ENCODE data around the gene TSPAN16.
A peak's percentile ranks its signal among the peaks of the same experiment; 100 is the strongest.
"Not testable (repeated sequence)": the region's sequence is repeated elsewhere in the genome, so short reads cannot be mapped to it uniquely, and the experiment has no call there.

The TSPAN16 gene

GRCh38 chr19:11346104-11346940 lies 50.4 kb downstream of the TSPAN16 start, which contains the start of the genes CCDC159 and TMEM205:
Gene CCDC159, plus strand, starts transcription at chr19:11346519. Its CDS starts 88 bp downstream, at chr19:11346607.
Gene TMEM205, minus strand, starts transcription at chr19:11346268. Its CDS starts 649 bp downstream, at chr19:11345619.
- DNase-seq (ENCODE audit: low spot score) = peak; percentile 100

- no peak for DNase-seq (ENCODE audit: low spot score)
These were observed 51.6 kb downstream of the TSPAN16 start for GRCh38 chr19:11347546-11348039.

DNA sequence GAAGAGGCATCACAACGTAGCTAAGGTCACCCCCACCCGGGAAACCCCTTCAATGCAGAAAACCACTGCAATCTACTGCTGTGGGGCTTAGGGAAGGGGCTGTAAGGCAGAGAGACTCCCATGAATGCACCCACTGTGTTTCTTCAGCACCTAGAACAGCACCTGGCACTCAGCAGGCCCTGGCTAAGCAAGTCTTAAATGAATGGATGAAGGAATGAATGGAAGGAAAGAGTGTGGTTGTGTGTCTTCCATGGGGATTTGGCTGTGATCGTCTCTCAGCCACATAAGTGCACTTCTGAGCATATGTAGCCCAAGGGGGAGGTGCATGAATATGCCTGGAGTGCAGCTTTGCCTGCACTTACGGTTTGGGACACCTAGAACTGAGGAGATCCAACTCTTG lies 53.2 kb downstream of the TSPAN16 start:
- no peak for DNase-seq (ENCODE audit: low spot score)

GRCh38 chr19:11354102-11354501 lies 58.1 kb downstream of the TSPAN16 start:
- not testable (repeated sequence) for DNase-seq (ENCODE audit: low spot score)

- DNase-seq (ENCODE audit: low spot score) = peak; percentile 82
These were observed 59.5 kb downstream of the TSPAN16 start, which contains the start of gene PLPPR2 for GRCh38 chr19:11355160-11356073. Gene PLPPR2, plus strand, starts transcription at chr19:11355432. Its CDS starts 2,242 bp downstream, at chr19:11357674.

- DNase-seq (ENCODE audit: low spot score) = no peak
These were observed 60.1 kb downstream of the TSPAN16 start for GRCh38 chr19:11356074-11356397.

DNA sequence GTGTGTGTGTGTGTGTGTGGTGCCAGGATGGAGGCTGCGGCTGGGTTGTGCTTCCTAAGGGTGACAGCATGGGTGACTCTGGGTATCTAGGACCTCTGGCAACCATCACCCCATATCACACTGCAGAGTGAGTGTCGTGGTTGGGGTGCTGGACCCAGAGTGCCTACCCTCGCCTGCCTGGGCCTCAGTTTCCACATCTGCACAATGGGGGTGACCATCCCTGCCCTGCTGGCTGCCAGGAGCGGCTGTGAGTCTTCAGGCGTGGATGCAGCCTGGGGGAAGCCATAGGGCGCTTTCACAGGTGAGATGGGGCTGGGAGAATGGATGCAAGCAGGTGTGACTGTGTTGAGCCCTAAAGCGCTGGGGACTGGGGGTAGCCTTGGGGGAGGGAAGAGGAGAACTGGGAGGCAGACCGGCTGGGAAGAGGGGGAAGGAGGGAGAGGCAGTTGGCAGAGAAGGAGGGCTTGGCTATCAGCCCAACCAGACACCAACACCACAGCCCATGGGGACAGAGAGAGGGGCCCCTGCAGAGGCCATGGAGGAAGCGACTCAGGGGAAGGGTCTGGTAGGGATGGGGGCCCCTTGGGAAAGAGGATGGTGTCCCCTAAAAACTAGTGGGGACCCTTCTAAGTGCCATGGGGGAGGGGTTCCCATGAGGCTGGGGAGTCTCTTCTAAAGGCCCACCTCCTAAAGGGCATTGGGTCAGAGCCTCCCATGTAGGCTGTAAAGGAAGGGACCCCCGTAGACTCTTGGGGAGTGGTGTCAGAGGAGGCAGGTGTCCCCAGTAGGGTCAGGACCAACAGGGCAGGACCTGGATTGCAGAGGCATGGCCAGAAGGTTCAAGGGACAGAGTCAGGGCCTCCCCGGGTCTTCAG lies 61.0 kb downstream of the TSPAN16 start:
- DNase-seq (ENCODE audit: low spot score) = no peak

- DNase-seq (ENCODE audit: low spot score) = no peak
These were observed 63.5 kb downstream of the TSPAN16 start for GRCh38 chr19:11359421-11359820.

DNA sequence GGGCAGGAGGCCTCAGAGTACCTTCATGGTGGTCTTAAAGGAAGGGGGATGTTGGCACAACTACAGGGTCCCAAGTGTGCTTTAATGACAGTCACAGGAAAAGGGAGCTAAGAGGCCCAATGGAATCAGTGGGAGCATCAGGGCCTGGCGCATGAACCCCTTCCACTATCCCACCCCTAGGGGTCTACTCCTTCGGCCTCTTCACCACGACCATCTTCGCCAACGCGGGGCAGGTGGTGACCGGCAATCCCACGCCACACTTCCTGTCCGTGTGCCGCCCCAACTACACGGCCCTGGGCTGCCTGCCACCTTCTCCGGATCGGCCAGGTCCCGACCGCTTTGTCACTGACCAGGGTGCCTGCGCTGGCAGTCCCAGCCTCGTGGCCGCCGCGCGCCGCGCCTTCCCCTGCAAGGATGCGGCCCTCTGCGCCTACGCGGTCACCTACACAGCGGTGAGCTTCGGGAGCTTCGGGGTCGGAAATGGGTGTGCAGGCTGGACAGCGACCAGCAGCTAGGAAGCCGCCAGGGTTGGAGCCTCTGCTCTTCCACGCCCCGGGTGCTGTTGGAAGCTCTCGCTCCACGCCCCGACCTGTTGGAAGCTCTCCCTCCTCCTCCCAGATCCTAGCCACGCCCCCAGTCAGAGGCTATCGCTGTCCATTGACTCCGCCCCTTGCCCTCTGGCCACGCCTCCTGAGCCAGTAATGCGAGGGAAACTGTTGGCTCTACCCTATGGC lies 65.2 kb downstream of the TSPAN16 start:
- DNase-seq (ENCODE audit: low spot score) = no peak

- DNase-seq (ENCODE audit: low spot score) = no peak
These were observed 66.1 kb downstream of the TSPAN16 start for GRCh38 chr19:11361771-11362731.

DNA sequence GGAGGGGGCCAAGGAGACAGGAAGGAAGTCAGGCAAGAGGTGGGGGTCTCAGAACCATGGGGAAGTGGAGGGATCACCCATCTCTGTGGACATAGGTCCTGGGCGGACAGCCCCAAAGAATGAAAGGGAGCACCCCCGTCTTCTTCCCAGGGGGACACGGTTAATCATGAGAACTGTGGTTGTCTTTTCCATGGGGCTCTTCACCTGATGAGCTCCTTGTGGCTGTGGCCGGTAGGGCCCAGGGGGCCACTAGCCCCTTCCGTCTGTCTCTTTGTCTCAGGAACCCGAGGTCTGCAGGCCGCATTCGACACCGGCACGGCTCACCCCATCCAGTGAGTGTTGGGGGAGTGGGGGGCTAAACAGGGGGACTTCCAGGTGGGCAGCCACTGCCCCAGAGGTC lies 67.9 kb downstream of the TSPAN16 start:
- DNase-seq (ENCODE audit: low spot score) = no peak

GRCh38 chr19:11364296-11364904 lies 68.4 kb downstream of the TSPAN16 start:
- no peak for DNase-seq (ENCODE audit: low spot score)

DNA sequence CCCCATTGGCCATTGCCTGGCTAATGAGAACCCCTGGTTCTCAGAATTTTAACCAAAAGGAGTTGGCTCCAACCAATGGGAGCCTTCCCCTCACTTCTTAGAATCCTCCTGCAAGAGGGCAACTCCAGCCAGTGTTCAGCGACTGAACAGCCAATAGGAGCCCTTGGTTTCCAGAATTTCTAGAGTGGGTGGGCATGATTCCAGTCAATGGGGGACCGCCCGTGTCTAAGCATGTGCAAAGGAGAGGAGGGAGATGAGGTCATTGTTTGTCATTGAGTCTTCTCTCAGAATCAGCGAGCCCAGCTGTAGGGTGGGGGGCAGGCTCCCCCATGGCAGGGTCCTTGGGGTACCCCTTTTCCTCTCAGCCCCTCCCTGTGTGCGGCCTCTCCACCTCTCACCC lies 69.0 kb downstream of the TSPAN16 start:
- DNase-seq (ENCODE audit: low spot score) = no peak
